Left cardiac atrium (tissue), 4 donors: ENCODE results near the gene SLIT2. TPM values are rescaled to one million over a fixed set of nuclear protein-coding genes. Genes with fewer than 3 reads are reported as not detected.

Experiments
- ATAC-seq, 2 donors: fragments of 200-7000 bp; cut with Tn5 transposase; one replicate each; pipeline ENCODE4 v1.9.1; 2020; ENCODE audit warnings: mild to moderate bottlenecking in 2 of 2, moderate library complexity in 2 of 2
- DNase-seq: peaks from one replicate; pipeline ENCODE4 v3.0.0-alpha.2; 2020
- intact Hi-C, 2 donors: fragments of 100-400 bp; cut with DNase I; formaldehyde crosslinking; loops; one replicate each; pipeline versions ENCODE4 v1.14.1 to v1.15.1; 2022 to 2023
- total RNA-seq, 2 donors: library from RNA; stranded (reverse); fragmentation: NEBNext Ultra II Directional; extraction: Animal tissue kit (Norgen Biotek cat#: 25700); gene quantifications; one replicate each; pipeline ENCODE4 v1.2.1, GENCODE V29; 2021
- donor health status: DM: no; HTN: yes; CAD: no.
- donor health status: DM: no; HTN: yes; CAD: no; lungs with severe emphysema.
- donor health status: DM: yes; HTN: yes; CAD: no.
- donor health status: Dilated cardiomyopathy.

Gene SLIT2
- total RNA-seq, 2 donors from 2014 or later = 11.2 to 14.9 TPM

- no peak for ATAC-seq
- no peak for DNase-seq
- intact Hi-C loops = no loop called here
Observed at GRCh38 chr4:20288846-20289512, 37.3 kb downstream of the SLIT2 start.

- no peak for DNase-seq
- ATAC-seq = no peak
- intact Hi-C loops = loop anchor here in 1 of 2 donors (10.0 kb wide), 1 partner anchor 255 kb away; no protein-coding TSS in a partner anchor
Observed at GRCh38 chr4:20289782-20290181, 38.1 kb downstream of the SLIT2 start.

GRCh38 chr4:20292739-20293138 is 41.0 kb downstream of the SLIT2 start:
- no peak for ATAC-seq
- DNase-seq = no peak
- intact Hi-C loops = loop anchor here in 1 of 2 donors (10.0 kb wide), 1 partner anchor 252 kb away; no protein-coding TSS in a partner anchor

GRCh38 chr4:20297261-20297660 is 45.6 kb downstream of the SLIT2 start:
- DNase-seq (no peak), ATAC-seq (no peak)
- intact Hi-C loops = loop anchor here in 1 of 2 donors (10.0 kb wide), 1 partner anchor 248 kb away; no protein-coding TSS in a partner anchor

- ATAC-seq (no peak), DNase-seq (no peak)
- intact Hi-C loops = loop anchor here in 1 of 2 donors (10.0 kb wide), 1 partner anchor 247 kb away; no protein-coding TSS in a partner anchor
Observed at GRCh38 chr4:20297783-20298182, 46.1 kb downstream of the SLIT2 start.

GRCh38 chr4:20298455-20298854 is 46.8 kb downstream of the SLIT2 start:
- ATAC-seq (no peak), DNase-seq (no peak)
- intact Hi-C loops = loop anchor here in 1 of 2 donors (10.0 kb wide), 1 partner anchor 246 kb away; no protein-coding TSS in a partner anchor

- no peak for ATAC-seq
- intact Hi-C loops = loop anchor here in 1 of 2 donors (10.0 kb wide), 1 partner anchor 246 kb away; no protein-coding TSS in a partner anchor
- DNase-seq = no peak
Observed at GRCh38 chr4:20298986-20299385, 47.3 kb downstream of the SLIT2 start.

- no peak for DNase-seq
- intact Hi-C loops = loop anchor here in 1 of 2 donors (10.0 kb wide), 1 partner anchor 245 kb away; no protein-coding TSS in a partner anchor
- ATAC-seq = no peak
Observed at GRCh38 chr4:20299515-20299914, 47.8 kb downstream of the SLIT2 start.

- DNase-seq = no peak
- intact Hi-C loops = no loop called here
- ATAC-seq = no peak
Observed at GRCh38 chr4:20301161-20301560, 49.5 kb downstream of the SLIT2 start.
